ENCODE results near the gene CCDC91. TPM values are rescaled to one million over a fixed set of nuclear protein-coding genes. Genes with fewer than 3 reads are reported as not detected.

CCDC91 gene
- total RNA-seq, 1 donor from 2014 or later = 46.3 TPM

- no peaks in the 10 kb centered on the region for H3K27me3 Mint-ChIP-seq
- peaks cover 54% of the 10 kb centered on the region for H3K36me3 Mint-ChIP-seq (ENCODE audit: low read depth)
- no peak overlapping the region for H3K27ac Mint-ChIP-seq
- POLR2A ChIA-PET = no interaction called here
- peaks cover 5% of the 10 kb centered on the region for H3K9me3 Mint-ChIP-seq
- no peak overlapping the region for H3K4me3 Mint-ChIP-seq
- intact Hi-C loops (cut with micrococcal nuclease) = no loop called here
- DNase-seq (no peak), ATAC-seq (ENCODE audit: low read depth) (no peak)
- CTCF ChIA-PET = no interaction called here
- peaks cover 6% of the 10 kb centered on the region for H3K4me1 Mint-ChIP-seq
- TF ChIP-seq CTCF (IDR thresholded peaks at IDR 0.05) = no peak
Measured at GRCh38 chr12:28351414-28351813, 161.2 kb downstream of the CCDC91 start.

- no peak for TF ChIP-seq CTCF (IDR thresholded peaks at IDR 0.05)
- CTCF ChIA-PET = no interaction called here
- ATAC-seq (ENCODE audit: low read depth) = no peak
- Mint-ChIP-seq H3K27me3 (no peaks in the 10 kb centered on the region), H3K9me3 (peaks cover 3% of the 10 kb centered on the region), H3K4me3 (no peak overlapping the region), H3K27ac (no peak overlapping the region), H3K36me3 (ENCODE audit: low read depth) (peaks cover 46% of the 10 kb centered on the region), H3K4me1 (peaks cover 10% of the 10 kb centered on the region)
- POLR2A ChIA-PET = no interaction called here
- intact Hi-C loops (cut with micrococcal nuclease) = no loop called here
- DNase-seq = no peak
Measured at GRCh38 chr12:28355161-28355560, 164.9 kb downstream of the CCDC91 start.

- Mint-ChIP-seq H3K27me3 (no peaks in the 10 kb centered on the region), H3K36me3 (ENCODE audit: low read depth) (peaks cover 35% of the 10 kb centered on the region), H3K9me3 (no peaks in the 10 kb centered on the region), H3K27ac (no peak overlapping the region), H3K4me3 (no peak overlapping the region), H3K4me1 (peaks cover 10% of the 10 kb centered on the region)
- no peak for TF ChIP-seq CTCF (IDR thresholded peaks at IDR 0.05)
- POLR2A ChIA-PET = no interaction called here
- CTCF ChIA-PET = no interaction called here
- intact Hi-C loops (cut with micrococcal nuclease) = no loop called here
- DNase-seq (no peak), ATAC-seq (ENCODE audit: low read depth) (no peak)
Measured at GRCh38 chr12:28360253-28360652, 170.0 kb downstream of the CCDC91 start.

- Mint-ChIP-seq H3K4me1 (no peaks in the 10 kb centered on the region), H3K4me3 (no peak overlapping the region), H3K36me3 (ENCODE audit: low read depth) (peaks cover 81% of the 10 kb centered on the region), H3K9me3 (peaks cover 34% of the 10 kb centered on the region), H3K27me3 (no peaks in the 10 kb centered on the region), H3K27ac (no peak overlapping the region)
- DNase-seq (no peak), ATAC-seq (ENCODE audit: low read depth) (no peak)
- intact Hi-C loops (cut with micrococcal nuclease) = no loop called here
- no peak for TF ChIP-seq CTCF (IDR thresholded peaks at IDR 0.05)
- CTCF ChIA-PET = no interaction called here
- POLR2A ChIA-PET = no interaction called here
Measured at GRCh38 chr12:28367326-28367725, 177.1 kb downstream of the CCDC91 start.

- no peak for TF ChIP-seq CTCF (IDR thresholded peaks at IDR 0.05)
- H3K4me3 Mint-ChIP-seq = no peak overlapping the region
- ChIA-PET POLR2A (no interaction called here), CTCF (no interaction called here)
- no peak overlapping the region for H3K27ac Mint-ChIP-seq
- ATAC-seq (ENCODE audit: low read depth) (no peak), DNase-seq (no peak)
- H3K27me3 Mint-ChIP-seq = no peaks in the 10 kb centered on the region
- H3K4me1 Mint-ChIP-seq = no peaks in the 10 kb centered on the region
- H3K36me3 Mint-ChIP-seq (ENCODE audit: low read depth) = peaks cover 82% of the 10 kb centered on the region
- intact Hi-C loops (cut with micrococcal nuclease) = no loop called here
- peaks cover 34% of the 10 kb centered on the region for H3K9me3 Mint-ChIP-seq
Measured at GRCh38 chr12:28367993-28368392, 177.7 kb downstream of the CCDC91 start.

All from activated B cell treated with CpG ODN at 0.5 μM for 24 hours (primary cell).